ENCODE data around the gene MPI.

MPI gene

DNA sequence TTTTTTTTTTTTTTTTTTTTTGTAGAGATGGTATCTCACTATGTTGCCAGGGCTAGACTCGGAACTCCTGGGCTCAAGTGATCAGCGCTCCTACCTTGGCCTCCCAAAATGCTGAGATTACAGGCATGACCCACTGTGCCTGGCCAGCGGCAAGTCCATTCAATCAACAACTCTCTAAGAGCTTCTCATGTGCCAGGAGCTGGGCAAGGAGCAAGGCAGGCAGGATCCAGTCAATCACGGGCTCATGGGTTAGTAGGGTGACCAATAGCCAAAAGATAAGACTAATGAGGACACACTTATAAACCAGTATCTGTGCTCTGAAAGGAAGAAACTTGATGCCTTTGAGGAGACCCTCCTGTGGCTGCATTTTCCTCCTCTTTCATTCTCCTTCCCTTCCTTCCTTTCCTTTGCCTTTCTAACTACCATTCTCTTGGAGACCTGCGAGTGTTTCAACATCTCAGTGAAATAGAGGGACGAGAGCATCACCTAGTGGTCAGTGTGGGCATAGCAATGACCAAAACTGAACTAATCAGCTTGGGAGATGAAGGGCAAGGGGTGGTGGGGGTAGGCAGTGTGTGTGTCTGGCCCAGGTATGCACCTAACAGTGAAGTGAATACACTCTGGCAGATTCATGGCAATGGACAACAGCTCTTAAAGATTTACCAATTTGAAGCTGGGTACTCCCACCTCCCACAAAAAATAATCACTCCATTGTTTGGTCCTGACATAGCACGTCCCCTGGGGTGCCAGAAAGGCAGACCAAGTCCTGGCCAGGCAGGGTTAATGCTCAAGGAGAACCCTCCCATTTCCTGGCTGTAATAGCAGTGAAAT lies 60.5 kb downstream of the MPI start:
- DNase-seq: no peak

DNA sequence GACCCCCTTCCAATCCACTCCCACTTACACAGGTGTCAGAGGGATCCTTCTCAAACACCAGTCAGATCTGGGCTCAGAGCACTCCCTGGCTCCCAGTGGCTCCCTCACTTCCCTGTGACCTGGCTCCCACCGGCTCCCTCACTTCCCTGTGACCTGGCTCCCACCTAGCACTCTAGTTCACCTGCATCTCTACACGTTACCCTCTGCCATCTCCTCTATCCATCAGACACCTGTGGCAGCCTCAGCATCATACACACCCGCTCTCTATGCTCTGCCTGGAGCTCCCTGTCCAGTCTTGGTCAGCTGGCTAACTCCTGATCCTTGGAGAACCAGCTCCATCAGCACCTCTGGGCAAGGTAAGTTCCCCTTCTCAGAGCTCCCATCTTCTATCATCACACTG lies 61.2 kb downstream of the MPI start:
- DNase-seq: no peak
